Activated T-helper 2 cell treated with anti-CD3 and anti-CD28 coated beads, Interferon-gamma antibody, Interleukin-2, Interleukin-4, amounts not matched to agents 10 μg/mL and 5 μg/mL and 100 μg/mL, durations not matched to agents 14 hours and 24 hours and 36 hours (primary cell): ENCODE results near the gene PTPRO. TPM values are rescaled to one million over a fixed set of nuclear protein-coding genes. Genes with fewer than 3 reads are reported as not detected.
A peak's percentile ranks its signal among the peaks of the same experiment; 100 is the strongest.

ENCODE experiments used
- DNase-seq: peaks from one replicate; pipeline ENCODE4 v3.0.0; 2021; ENCODE audit warnings: low spot score
- H3K27ac Mint-ChIP-seq: one replicate; pipeline ENCODE4 v1.8.0; 2021; ENCODE audit warnings: mixed read lengths
- H3K27me3 Mint-ChIP-seq: one replicate; pipeline ENCODE4 v1.8.0; 2021; ENCODE audit warnings: low read depth, mixed read lengths
- H3K36me3 Mint-ChIP-seq: one replicate; pipeline ENCODE4 v1.8.0; 2021; ENCODE audit warnings: low read depth, mixed read lengths
- H3K4me1 Mint-ChIP-seq: one replicate; pipeline ENCODE4 v1.8.0; 2021; ENCODE audit warnings: low read depth, mixed read lengths
- H3K4me3 Mint-ChIP-seq: one replicate; pipeline ENCODE4 v1.8.0; 2021; ENCODE audit warnings: low read depth, mild to moderate bottlenecking, moderate library complexity, mixed read lengths
- H3K9me3 Mint-ChIP-seq: one replicate; pipeline ENCODE4 v1.8.0; 2021; ENCODE audit warnings: mixed read lengths
- intact Hi-C: fragments of 100-400 bp; cut with micrococcal nuclease; formaldehyde crosslinking; loops from one replicate; pipeline ENCODE4 v1.15.1; 2023
- total RNA-seq: library from RNA; stranded (reverse); gene quantifications from 2 replicates; pipeline ENCODE4 v1.2.3, GENCODE V29; 2022

The PTPRO gene
- total RNA-seq, 1 donor from 2014 or later, result 0.41 TPM

GRCh38 chr12:15538881-15539280 lies 216.6 kb downstream of the PTPRO start:
- intact Hi-C loops, result no loop called here
- Mint-ChIP-seq H3K27me3 (no peaks in the 10 kb centered on the region), H3K4me3 (no peak overlapping the region), H3K27ac (no peak overlapping the region), H3K9me3 (no peaks in the 10 kb centered on the region), H3K36me3 (no peaks in the 10 kb centered on the region), H3K4me1 (peaks cover 6% of the 10 kb centered on the region)
- no peak for DNase-seq

- H3K36me3 Mint-ChIP-seq, result no peaks in the 10 kb centered on the region
- H3K9me3 Mint-ChIP-seq, result no peaks in the 10 kb centered on the region
- H3K4me1 Mint-ChIP-seq, result peaks cover 9% of the 10 kb centered on the region
- DNase-seq, result no peak
- H3K27me3 Mint-ChIP-seq, result no peaks in the 10 kb centered on the region
- H3K4me3 Mint-ChIP-seq, result no peak overlapping the region
- no peak overlapping the region for H3K27ac Mint-ChIP-seq
- intact Hi-C loops, result no loop called here
Observed at GRCh38 chr12:15540005-15540404, 217.7 kb downstream of the PTPRO start.

GRCh38 chr12:15540469-15540872 lies 218.2 kb downstream of the PTPRO start:
- Mint-ChIP-seq H3K36me3 (no peaks in the 10 kb centered on the region), H3K4me1 (peaks cover 12% of the 10 kb centered on the region), H3K27ac (no peak overlapping the region), H3K9me3 (no peaks in the 10 kb centered on the region), H3K27me3 (no peaks in the 10 kb centered on the region), H3K4me3 (no peak overlapping the region)
- no peak for DNase-seq
- intact Hi-C loops, result no loop called here

- no peaks in the 10 kb centered on the region for H3K27me3 Mint-ChIP-seq
- H3K9me3 Mint-ChIP-seq, result no peaks in the 10 kb centered on the region
- intact Hi-C loops, result no loop called here
- H3K27ac Mint-ChIP-seq, result no peak overlapping the region
- H3K36me3 Mint-ChIP-seq, result no peaks in the 10 kb centered on the region
- DNase-seq, result no peak
- no peak overlapping the region for H3K4me3 Mint-ChIP-seq
- peaks cover 23% of the 10 kb centered on the region for H3K4me1 Mint-ChIP-seq
Observed at GRCh38 chr12:15541996-15542631, 219.8 kb downstream of the PTPRO start.

GRCh38 chr12:15543347-15543746 lies 221.0 kb downstream of the PTPRO start:
- no peak overlapping the region for H3K4me3 Mint-ChIP-seq
- no peak overlapping the region for H3K27ac Mint-ChIP-seq
- intact Hi-C loops, result no loop called here
- no peaks in the 10 kb centered on the region for H3K36me3 Mint-ChIP-seq
- DNase-seq, result no peak
- no peaks in the 10 kb centered on the region for H3K27me3 Mint-ChIP-seq
- no peaks in the 10 kb centered on the region for H3K9me3 Mint-ChIP-seq
- H3K4me1 Mint-ChIP-seq, result peaks cover 31% of the 10 kb centered on the region

- no peak for DNase-seq
- H3K4me1 Mint-ChIP-seq, result peaks cover 28% of the 10 kb centered on the region
- H3K9me3 Mint-ChIP-seq, result no peaks in the 10 kb centered on the region
- H3K27ac Mint-ChIP-seq, result no peak overlapping the region
- no peaks in the 10 kb centered on the region for H3K27me3 Mint-ChIP-seq
- intact Hi-C loops, result no loop called here
- no peak overlapping the region for H3K4me3 Mint-ChIP-seq
- no peaks in the 10 kb centered on the region for H3K36me3 Mint-ChIP-seq
Observed at GRCh38 chr12:15544589-15544988, 222.3 kb downstream of the PTPRO start.

- H3K27ac Mint-ChIP-seq, result no peak overlapping the region
- H3K4me3 Mint-ChIP-seq, result no peak overlapping the region
Observed at GRCh38 chr12:15545334-15545733, 223.0 kb downstream of the PTPRO start.

GRCh38 chr12:15546102-15546701 lies 223.9 kb downstream of the PTPRO start:
- no peaks in the 10 kb centered on the region for H3K27me3 Mint-ChIP-seq
- H3K4me3 Mint-ChIP-seq, result no peak overlapping the region
- no peaks in the 10 kb centered on the region for H3K36me3 Mint-ChIP-seq
- DNase-seq, result no peak
- H3K9me3 Mint-ChIP-seq, result no peaks in the 10 kb centered on the region
- peak overlapping the region; percentile 18 for H3K27ac Mint-ChIP-seq
- intact Hi-C loops, result no loop called here
- peaks cover 28% of the 10 kb centered on the region for H3K4me1 Mint-ChIP-seq

More at GRCh38 chr12:15545334-15545733, 223.0 kb downstream of the PTPRO start:
- no peak for DNase-seq
- no peaks in the 10 kb centered on the region for H3K27me3 Mint-ChIP-seq
- no peaks in the 10 kb centered on the region for H3K36me3 Mint-ChIP-seq
- peaks cover 28% of the 10 kb centered on the region for H3K4me1 Mint-ChIP-seq
- intact Hi-C loops, result no loop called here
- no peaks in the 10 kb centered on the region for H3K9me3 Mint-ChIP-seq

- H3K4me3 Mint-ChIP-seq, result no peak overlapping the region
- intact Hi-C loops, result no loop called here
Observed at GRCh38 chr12:15547063-15547462, 224.8 kb downstream of the PTPRO start.

GRCh38 chr12:15547691-15548090 lies 225.4 kb downstream of the PTPRO start:
- intact Hi-C loops, result no loop called here
- Mint-ChIP-seq H3K27me3 (no peaks in the 10 kb centered on the region), H3K4me3 (no peak overlapping the region), H3K9me3 (no peaks in the 10 kb centered on the region), H3K36me3 (no peaks in the 10 kb centered on the region), H3K4me1 (peaks cover 31% of the 10 kb centered on the region), H3K27ac (no peak overlapping the region)
- no peak for DNase-seq

More at GRCh38 chr12:15547063-15547462, 224.8 kb downstream of the PTPRO start:
- Mint-ChIP-seq H3K27me3 (no peaks in the 10 kb centered on the region), H3K9me3 (no peaks in the 10 kb centered on the region), H3K36me3 (no peaks in the 10 kb centered on the region), H3K4me1 (peaks cover 28% of the 10 kb centered on the region), H3K27ac (no peak overlapping the region)
- no peak for DNase-seq

GRCh38 chr12:15550793-15551192 lies 228.5 kb downstream of the PTPRO start:
- H3K9me3 Mint-ChIP-seq, result no peaks in the 10 kb centered on the region
- no peak overlapping the region for H3K27ac Mint-ChIP-seq
- H3K4me3 Mint-ChIP-seq, result no peak overlapping the region
- peaks cover 30% of the 10 kb centered on the region for H3K4me1 Mint-ChIP-seq
- no peaks in the 10 kb centered on the region for H3K36me3 Mint-ChIP-seq
- intact Hi-C loops, result no loop called here
- DNase-seq, result no peak
- no peaks in the 10 kb centered on the region for H3K27me3 Mint-ChIP-seq

GRCh38 chr12:15555446-15555845 lies 233.1 kb downstream of the PTPRO start:
- Mint-ChIP-seq H3K4me1 (peaks cover 24% of the 10 kb centered on the region), H3K27me3 (no peaks in the 10 kb centered on the region), H3K36me3 (peaks cover 4% of the 10 kb centered on the region)

GRCh38 chr12:15556411-15557102 lies 234.2 kb downstream of the PTPRO start:
- DNase-seq, result no peak
- intact Hi-C loops, result no loop called here
- H3K36me3 Mint-ChIP-seq, result peaks cover 4% of the 10 kb centered on the region
- H3K27ac Mint-ChIP-seq, result no peak overlapping the region
- peaks cover 33% of the 10 kb centered on the region for H3K4me1 Mint-ChIP-seq
- no peaks in the 10 kb centered on the region for H3K9me3 Mint-ChIP-seq
- no peak overlapping the region for H3K4me3 Mint-ChIP-seq
- no peaks in the 10 kb centered on the region for H3K27me3 Mint-ChIP-seq

More at GRCh38 chr12:15555446-15555845, 233.1 kb downstream of the PTPRO start:
- H3K4me3 Mint-ChIP-seq, result no peak overlapping the region
- no peaks in the 10 kb centered on the region for H3K9me3 Mint-ChIP-seq
- no peak overlapping the region for H3K27ac Mint-ChIP-seq
- intact Hi-C loops, result no loop called here
- no peak for DNase-seq
